Measurements from ENCODE around the gene DLG2.

DLG2 gene

GRCh38 chr11:83836883-83837654, 1790.1 kb downstream of the DLG2 start:
- Histone ChIP-seq H3K27ac (no peak overlapping the region), H3K4me3 (no peak overlapping the region)

- H3K27ac ChIP-seq, result no peak overlapping the region
- H3K4me3 ChIP-seq, result no peak overlapping the region
These were observed 1791.1 kb downstream of the DLG2 start for GRCh38 chr11:83836065-83836464.

GRCh38 chr11:83835423-83835822, 1791.7 kb downstream of the DLG2 start:
- Histone ChIP-seq H3K27ac (no peak overlapping the region), H3K4me3 (no peak overlapping the region)

GRCh38 chr11:83831929-83832328, 1795.2 kb downstream of the DLG2 start:
- H3K27ac ChIP-seq, result no peak overlapping the region

GRCh38 chr11:83827940-83828554, 1799.1 kb downstream of the DLG2 start:
- H3K27ac ChIP-seq, result no peak overlapping the region
- H3K4me3 ChIP-seq, result no peak overlapping the region

More at GRCh38 chr11:83831929-83832328, 1795.2 kb downstream of the DLG2 start:
- H3K4me3 ChIP-seq, result no peak overlapping the region

- no peak overlapping the region for H3K27ac ChIP-seq
- no peak overlapping the region for H3K4me3 ChIP-seq
These were observed 1799.6 kb downstream of the DLG2 start for GRCh38 chr11:83827520-83827919.

GRCh38 chr11:83826078-83826477, 1801.1 kb downstream of the DLG2 start:
- H3K27ac ChIP-seq, result no peak overlapping the region
- no peak overlapping the region for H3K4me3 ChIP-seq

GRCh38 chr11:83823461-83824025, 1803.6 kb downstream of the DLG2 start:
- no peak overlapping the region for H3K27ac ChIP-seq
- no peak overlapping the region for H3K4me3 ChIP-seq

GRCh38 chr11:83819931-83820549, 1807.1 kb downstream of the DLG2 start:
- Histone ChIP-seq H3K4me3 (no peak overlapping the region), H3K27ac (no peak overlapping the region)

GRCh38 chr11:83818349-83818748, 1808.8 kb downstream of the DLG2 start:
- H3K4me3 ChIP-seq, result no peak overlapping the region
- H3K27ac ChIP-seq, result no peak overlapping the region

- no peak overlapping the region for H3K4me3 ChIP-seq
- H3K27ac ChIP-seq, result no peak overlapping the region
These were observed 1810.5 kb downstream of the DLG2 start for GRCh38 chr11:83816572-83817187.

- H3K27ac ChIP-seq, result no peak overlapping the region
- H3K4me3 ChIP-seq, result no peak overlapping the region
These were observed 1811.4 kb downstream of the DLG2 start for GRCh38 chr11:83815736-83816135.

GRCh38 chr11:83813296-83813695, 1813.8 kb downstream of the DLG2 start:
- no peak overlapping the region for H3K27ac ChIP-seq
- no peak overlapping the region for H3K4me3 ChIP-seq

GRCh38 chr11:83809274-83809673, 1817.9 kb downstream of the DLG2 start:
- Histone ChIP-seq H3K27ac (no peak overlapping the region), H3K4me3 (no peak overlapping the region)

- H3K4me3 ChIP-seq, result no peak overlapping the region
These were observed 1825.3 kb downstream of the DLG2 start for GRCh38 chr11:83801799-83802198.

GRCh38 chr11:83793310-83793709, 1833.8 kb downstream of the DLG2 start:
- H3K27ac ChIP-seq, result no peak overlapping the region
- no peak overlapping the region for H3K4me3 ChIP-seq

More at GRCh38 chr11:83801799-83802198, 1825.3 kb downstream of the DLG2 start:
- no peak overlapping the region for H3K27ac ChIP-seq

GRCh38 chr11:83791557-83791956, 1835.6 kb downstream of the DLG2 start:
- H3K27ac ChIP-seq, result no peak overlapping the region
- H3K4me3 ChIP-seq, result no peak overlapping the region

- H3K27ac ChIP-seq, result no peak overlapping the region
- H3K4me3 ChIP-seq, result no peak overlapping the region
These were observed 1841.2 kb downstream of the DLG2 start for GRCh38 chr11:83785942-83786341.

- no peak overlapping the region for H3K27ac ChIP-seq
- no peak overlapping the region for H3K4me3 ChIP-seq
These were observed 1842.7 kb downstream of the DLG2 start for GRCh38 chr11:83784419-83784818.

GRCh38 chr11:83782329-83782728, 1844.8 kb downstream of the DLG2 start:
- H3K4me3 ChIP-seq, result no peak overlapping the region

More at GRCh38 chr11:83782329-83782728, 1844.8 kb downstream of the DLG2 start:
- no peak overlapping the region for H3K27ac ChIP-seq

All from skin epidermis (tissue), 12 donors.